Measurements from ENCODE around the gene DLGAP4. TPM values are rescaled to one million over a fixed set of nuclear protein-coding genes. Genes with fewer than 3 reads are reported as not detected.

Gene DLGAP4
- total RNA-seq, 2 donors from 2014 or later = 33.9 to 45.4 TPM

- H3K4me3 Mint-ChIP-seq = no peak overlapping the region
- no peak for ATAC-seq
- H3K4me1 Mint-ChIP-seq = peaks cover 4% of the 10 kb centered on the region
- no peak overlapping the region for H3K27ac Mint-ChIP-seq
- no peaks in the 10 kb centered on the region for H3K9me3 ChIP-seq (ENCODE audit: control insufficient read depth, low read length, poor library complexity, severe bottlenecking)
- peaks cover 9% of the 10 kb centered on the region for H3K36me3 Mint-ChIP-seq (ENCODE audit: low read depth)
- H3K27me3 Mint-ChIP-seq = peaks cover 60% of the 10 kb centered on the region
- no peak for DNase-seq
Measured at GRCh38 chr20:36335206-36335870, 29.2 kb downstream of the DLGAP4 start.

GRCh38 chr20:36336204-36336603, 30.1 kb downstream of the DLGAP4 start:
- H3K9me3 ChIP-seq (ENCODE audit: control insufficient read depth, low read length, poor library complexity, severe bottlenecking) = no peaks in the 10 kb centered on the region
- H3K27ac Mint-ChIP-seq = no peak overlapping the region
- H3K4me3 Mint-ChIP-seq = no peak overlapping the region
- no peak for ATAC-seq
- peaks cover 4% of the 10 kb centered on the region for H3K4me1 Mint-ChIP-seq
- peaks cover 9% of the 10 kb centered on the region for H3K36me3 Mint-ChIP-seq (ENCODE audit: low read depth)
- H3K27me3 Mint-ChIP-seq = peaks cover 65% of the 10 kb centered on the region
- DNase-seq = no peak

- peaks cover 65% of the 10 kb centered on the region for H3K27me3 Mint-ChIP-seq
- DNase-seq (no peak), ATAC-seq (no peak)
- H3K27ac Mint-ChIP-seq = no peak overlapping the region
- H3K36me3 Mint-ChIP-seq (ENCODE audit: low read depth) = peaks cover 9% of the 10 kb centered on the region
- H3K4me3 Mint-ChIP-seq = no peak overlapping the region
- no peaks in the 10 kb centered on the region for H3K9me3 ChIP-seq (ENCODE audit: control insufficient read depth, low read length, poor library complexity, severe bottlenecking)
- H3K4me1 Mint-ChIP-seq = peaks cover 4% of the 10 kb centered on the region
Measured at GRCh38 chr20:36336954-36337704, 31.0 kb downstream of the DLGAP4 start.

- no peaks in the 10 kb centered on the region for H3K9me3 ChIP-seq (ENCODE audit: control insufficient read depth, low read length, poor library complexity, severe bottlenecking)
- Mint-ChIP-seq H3K27me3 (peaks cover 65% of the 10 kb centered on the region), H3K36me3 (ENCODE audit: low read depth) (peaks cover 6% of the 10 kb centered on the region), H3K4me1 (peaks cover 4% of the 10 kb centered on the region), H3K27ac (no peak overlapping the region), H3K4me3 (no peak overlapping the region)
- ATAC-seq (no peak), DNase-seq (no peak)
Measured at GRCh38 chr20:36337886-36338285, 31.7 kb downstream of the DLGAP4 start.

- DNase-seq (no peak), ATAC-seq (no peak)
- Mint-ChIP-seq H3K36me3 (ENCODE audit: low read depth) (peaks cover 3% of the 10 kb centered on the region), H3K27ac (no peak overlapping the region), H3K4me3 (no peak overlapping the region), H3K27me3 (peaks cover 44% of the 10 kb centered on the region), H3K4me1 (no peaks in the 10 kb centered on the region)
- no peaks in the 10 kb centered on the region for H3K9me3 ChIP-seq (ENCODE audit: control insufficient read depth, low read length, poor library complexity, severe bottlenecking)
Measured at GRCh38 chr20:36339646-36340592, 33.8 kb downstream of the DLGAP4 start.

- no peak for ATAC-seq
- peaks cover 3% of the 10 kb centered on the region for H3K36me3 Mint-ChIP-seq (ENCODE audit: low read depth)
- no peak for DNase-seq
- H3K27ac Mint-ChIP-seq = no peak overlapping the region
- no peak overlapping the region for H3K4me3 Mint-ChIP-seq
- H3K4me1 Mint-ChIP-seq = no peaks in the 10 kb centered on the region
- no peaks in the 10 kb centered on the region for H3K9me3 ChIP-seq (ENCODE audit: control insufficient read depth, low read length, poor library complexity, severe bottlenecking)
- peaks cover 37% of the 10 kb centered on the region for H3K27me3 Mint-ChIP-seq
Measured at GRCh38 chr20:36340593-36340990, 34.5 kb downstream of the DLGAP4 start.

- no peaks in the 10 kb centered on the region for H3K9me3 ChIP-seq (ENCODE audit: control insufficient read depth, low read length, poor library complexity, severe bottlenecking)
- no peak for ATAC-seq
- Mint-ChIP-seq H3K4me1 (no peaks in the 10 kb centered on the region), H3K27me3 (peaks cover 29% of the 10 kb centered on the region), H3K36me3 (ENCODE audit: low read depth) (no peaks in the 10 kb centered on the region), H3K4me3 (no peak overlapping the region), H3K27ac (no peak overlapping the region)
- DNase-seq = no peak
Measured at GRCh38 chr20:36341331-36342020, 35.3 kb downstream of the DLGAP4 start.

GRCh38 chr20:36342331-36343120, 36.4 kb downstream of the DLGAP4 start:
- Mint-ChIP-seq H3K27me3 (peaks cover 32% of the 10 kb centered on the region), H3K4me3 (no peak overlapping the region), H3K36me3 (ENCODE audit: low read depth) (peaks cover 3% of the 10 kb centered on the region), H3K4me1 (peaks cover 2% of the 10 kb centered on the region), H3K27ac (no peak overlapping the region)
- ATAC-seq = no peak
- no peaks in the 10 kb centered on the region for H3K9me3 ChIP-seq (ENCODE audit: control insufficient read depth, low read length, poor library complexity, severe bottlenecking)
- no peak for DNase-seq

GRCh38 chr20:36343641-36344040, 37.5 kb downstream of the DLGAP4 start:
- no peaks in the 10 kb centered on the region for H3K9me3 ChIP-seq (ENCODE audit: control insufficient read depth, low read length, poor library complexity, severe bottlenecking)
- ATAC-seq = no peak
- H3K27ac Mint-ChIP-seq = no peak overlapping the region
- H3K4me1 Mint-ChIP-seq = peaks cover 2% of the 10 kb centered on the region
- no peak for DNase-seq
- peaks cover 32% of the 10 kb centered on the region for H3K27me3 Mint-ChIP-seq
- H3K36me3 Mint-ChIP-seq (ENCODE audit: low read depth) = peaks cover 5% of the 10 kb centered on the region
- no peak overlapping the region for H3K4me3 Mint-ChIP-seq

- Mint-ChIP-seq H3K27ac (no peak overlapping the region), H3K4me1 (peaks cover 2% of the 10 kb centered on the region), H3K36me3 (ENCODE audit: low read depth) (peaks cover 5% of the 10 kb centered on the region), H3K27me3 (peaks cover 32% of the 10 kb centered on the region), H3K4me3 (no peak overlapping the region)
- DNase-seq (no peak), ATAC-seq (no peak)
- H3K9me3 ChIP-seq (ENCODE audit: control insufficient read depth, low read length, poor library complexity, severe bottlenecking) = no peaks in the 10 kb centered on the region
Measured at GRCh38 chr20:36344517-36345132, 38.5 kb downstream of the DLGAP4 start.

- no peak overlapping the region for H3K27ac Mint-ChIP-seq
- peaks cover 5% of the 10 kb centered on the region for H3K36me3 Mint-ChIP-seq (ENCODE audit: low read depth)
- H3K4me3 Mint-ChIP-seq = no peak overlapping the region
- no peak for DNase-seq
- no peaks in the 10 kb centered on the region for H3K9me3 ChIP-seq (ENCODE audit: control insufficient read depth, low read length, poor library complexity, severe bottlenecking)
- no peak for ATAC-seq
- H3K4me1 Mint-ChIP-seq = peaks cover 2% of the 10 kb centered on the region
- peaks cover 21% of the 10 kb centered on the region for H3K27me3 Mint-ChIP-seq
Measured at GRCh38 chr20:36346256-36346655, 40.1 kb downstream of the DLGAP4 start.
